ENCODE measurements around the gene OR13C4. TPM values are rescaled to one million over a fixed set of nuclear protein-coding genes. Genes with fewer than 3 reads are reported as not detected.

Gene OR13C4
- total RNA-seq, 4 donors from 2014 or later = not detected

- Histone ChIP-seq H3K4me3 (no peak within 1 kb of the TSS), H3K27me3 (no peaks in the 10 kb centered on the region), H3K4me1 (no peaks in the 10 kb centered on the region), H3K9me3 (no peaks in the 10 kb centered on the region), H3K36me3 (no peaks in the 10 kb centered on the region), H3K27ac (replicated peaks in 1 of 4) (no peak within 1 kb of the TSS)
- no peak for DNase-seq (ENCODE audit: extremely low spot score)
- intact Hi-C loops (cut with DNase I) = no loop called here
- TF ChIP-seq EP300 (IDR thresholded peaks at IDR 0.05) (no peak), POLR2A (IDR thresholded peaks at IDR 0.05; ENCODE audit: low read depth) (no peak), POLR2AphosphoS5 (IDR thresholded peaks at IDR 0.05) (no peak), CTCF (IDR thresholded peaks at IDR 0.05) (no peak)
- WGBS = 89% methylated on average over 5 of the region's 5 CpGs
These were observed 23.0 kb downstream of the OR13C4 start, which contains the start of gene OR13F1 for GRCh38 chr9:104503963-104504362. OR13F1 (plus strand) TSS chr9:104504263; CDS start chr9:104504263, 0 bp downstream.

- DNase-seq (ENCODE audit: extremely low spot score) = no peak
- Histone ChIP-seq H3K27ac (replicated peaks in 1 of 4) (no peak overlapping the region), H3K27me3 (no peaks in the 10 kb centered on the region), H3K9me3 (no peaks in the 10 kb centered on the region), H3K36me3 (no peaks in the 10 kb centered on the region), H3K4me3 (no peak overlapping the region), H3K4me1 (no peaks in the 10 kb centered on the region)
- TF ChIP-seq POLR2AphosphoS5 (IDR thresholded peaks at IDR 0.05) (no peak), EP300 (IDR thresholded peaks at IDR 0.05) (no peak), POLR2A (IDR thresholded peaks at IDR 0.05; ENCODE audit: low read depth) (no peak), CTCF (IDR thresholded peaks at IDR 0.05) (no peak)
- intact Hi-C loops (cut with DNase I) = no loop called here
These were observed 23.6 kb downstream of the OR13C4 start for GRCh38 chr9:104503440-104503839.

GRCh38 chr9:104494808-104495207 lies 32.2 kb downstream of the OR13C4 start:
- Histone ChIP-seq H3K9me3 (no peaks in the 10 kb centered on the region), H3K36me3 (no peaks in the 10 kb centered on the region), H3K27ac (replicated peaks in 1 of 4) (no peak overlapping the region), H3K27me3 (no peaks in the 10 kb centered on the region), H3K4me1 (no peaks in the 10 kb centered on the region), H3K4me3 (no peak overlapping the region)
- no peak for TF ChIP-seq EP300 (IDR thresholded peaks at IDR 0.05)
- no peak for TF ChIP-seq POLR2A (IDR thresholded peaks at IDR 0.05; ENCODE audit: low read depth)
- TF ChIP-seq CTCF (IDR thresholded peaks at IDR 0.05) = no peak
- no peak for TF ChIP-seq POLR2AphosphoS5 (IDR thresholded peaks at IDR 0.05)
- intact Hi-C loops (cut with DNase I) = no loop called here
- no peak for DNase-seq (ENCODE audit: extremely low spot score)
- 38% methylated on average over 3 of the region's 3 CpGs for WGBS

GRCh38 chr9:104485014-104485413 lies 42.0 kb downstream of the OR13C4 start:
- intact Hi-C loops (cut with DNase I) = no loop called here

More at GRCh38 chr9:104485014-104485413, 42.0 kb downstream of the OR13C4 start:
- no peaks in the 10 kb centered on the region for H3K27me3 ChIP-seq
- H3K36me3 ChIP-seq = no peaks in the 10 kb centered on the region
- no peaks in the 10 kb centered on the region for H3K9me3 ChIP-seq
- H3K4me1 ChIP-seq = no peaks in the 10 kb centered on the region
- no peak overlapping the region for H3K27ac ChIP-seq (replicated peaks in 1 of 4)
- WGBS = 90% methylated on average over 2 of the region's 2 CpGs
- TF ChIP-seq EP300 (IDR thresholded peaks at IDR 0.05) = no peak
- TF ChIP-seq POLR2A (IDR thresholded peaks at IDR 0.05; ENCODE audit: low read depth) = no peak
- TF ChIP-seq POLR2AphosphoS5 (IDR thresholded peaks at IDR 0.05) = no peak
- no peak for TF ChIP-seq CTCF (IDR thresholded peaks at IDR 0.05)
- H3K4me3 ChIP-seq = no peak overlapping the region
- DNase-seq (ENCODE audit: extremely low spot score) = no peak

Data from esophagus muscularis mucosa (tissue), 4 donors.